ENCODE results near the gene BDH1.

GRCh38 chr3:197465996-197466549, 89.7 kb downstream of the BDH1 start:
- no peak for TF ChIP-seq CTCF (IDR thresholded peaks at IDR 0.05; ENCODE audit: insufficient read depth, low read length, poor library complexity, severe bottlenecking)
- no peak for TF ChIP-seq EZH2phosphoT487 (conservative IDR thresholded peaks at IDR 0.05; ENCODE audit: low read length)

All from SU-DHL-6 (cell line).